Loucy (cell line): ENCODE results near the gene NAB1.

Experiments used
- H2AFZ ChIP-seq: fragments of 200-600 bp; sonication (generic); 2 replicates; pipeline ENCODE4 v1.6.0; 2016; ENCODE audit warnings: antibody characterized with exemption, mild to moderate bottlenecking, low read length, moderate library complexity
- H3F3A ChIP-seq: fragments of 200-600 bp; 2 replicates; pipeline ENCODE4 v1.6.0; 2016; ENCODE audit warnings: antibody characterized with exemption, low read depth, mild to moderate bottlenecking
- H3K27me3 ChIP-seq: fragments of 200-600 bp; sonication (generic); 2 replicates; pipeline ENCODE4 v1.6.1; 2014; ENCODE audit warnings: low read length, mild to moderate bottlenecking; ENCODE audit not compliant: insufficient read depth, poor library complexity, severe bottlenecking
- H3K36me3 ChIP-seq: fragments of 200-600 bp; sonication (generic); 2 replicates; pipeline ENCODE4 v1.6.1; 2016; ENCODE audit warnings: low read length; ENCODE audit not compliant: insufficient read depth
- H3K4me1 ChIP-seq: fragments of 200-600 bp; sonication (generic); 2 replicates; pipeline ENCODE4 v1.5.1; 2014; ENCODE audit warnings: low read length, mild to moderate bottlenecking; ENCODE audit not compliant: insufficient read depth, poor library complexity, severe bottlenecking
- H3K4me2 ChIP-seq: fragments of 200-600 bp; sonication (generic); 2 replicates; pipeline ENCODE4 v1.6.0; 2014; ENCODE audit warnings: antibody characterized with exemption, low read length, low read depth, mild to moderate bottlenecking; ENCODE audit not compliant: poor library complexity, severe bottlenecking
- H3K4me3 ChIP-seq: fragments of 200-600 bp; sonication (generic); 2 replicates; pipeline ENCODE4 v1.5.1; 2014; ENCODE audit warnings: low read length, mild to moderate bottlenecking, mixed read lengths; ENCODE audit not compliant: poor library complexity, severe bottlenecking
- H3K79me2 ChIP-seq: fragments of 200-600 bp; sonication (generic); 2 replicates; pipeline ENCODE4 v1.6.1; 2014; ENCODE audit warnings: low read length; ENCODE audit not compliant: insufficient read depth
- H3K9ac ChIP-seq: fragments of 200-600 bp; sonication (generic); 2 replicates; pipeline ENCODE4 v1.6.0; 2014; ENCODE audit warnings: mild to moderate bottlenecking, low read depth, low read length, moderate library complexity; ENCODE audit not compliant: poor library complexity, severe bottlenecking
- H3K9me2 ChIP-seq: fragments of 200-600 bp; sonication (generic); replicated peaks from 2 replicates; pipeline ENCODE4 v1.6.1; 2016; ENCODE audit warnings: low read depth, low read length, mixed read lengths
- H3K9me3 ChIP-seq: fragments of 200-600 bp; sonication (generic); 2 replicates; pipeline ENCODE4 v1.6.1; 2014; ENCODE audit warnings: mild to moderate bottlenecking, antibody characterized with exemption, low read length, low read depth; ENCODE audit not compliant: insufficient read depth
- H4K20me1 ChIP-seq: fragments of 200-600 bp; sonication (generic); 2 replicates; pipeline ENCODE4 v1.6.0; 2014; ENCODE audit warnings: antibody characterized with exemption, low read length, mild to moderate bottlenecking; ENCODE audit not compliant: insufficient read depth, poor library complexity, severe bottlenecking
- EZH2phosphoT487 ChIP-seq: fragments of 200-600 bp; IDR thresholded peaks from 2 replicates; pipeline ENCODE4 v1.6.1; 2018; ENCODE audit warnings: antibody characterized with exemption, mild to moderate bottlenecking, moderate library complexity, borderline replicate concordance
- TF ChIP-seq, protein P1 (sequence below): fragments of 200-600 bp; sonication (generic); conservative IDR thresholded peaks from 2 replicates; pipeline ENCODE4 v1.5.1; 2014; ENCODE audit warnings: mild to moderate bottlenecking, antibody characterized with exemption, low read length

The NAB1 gene

DNA sequence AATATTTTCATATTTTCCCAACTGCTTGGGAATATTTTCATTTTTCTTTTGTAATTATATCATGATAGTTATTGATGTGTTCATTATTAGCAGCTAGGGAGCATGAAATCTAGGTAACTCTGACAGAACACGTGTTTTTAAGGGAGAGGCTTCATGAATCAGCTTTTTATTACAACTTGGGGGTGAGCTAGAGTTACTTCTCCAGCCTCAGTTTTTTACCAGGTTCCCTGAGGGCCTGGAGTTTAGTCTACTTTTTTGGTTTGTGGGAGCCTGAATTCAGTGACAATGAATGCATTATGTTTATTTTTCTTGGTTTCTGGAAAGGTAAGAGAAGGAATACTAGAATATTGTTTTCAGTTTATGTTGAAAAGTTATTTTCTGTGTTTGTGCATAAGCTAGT lies 18.0 kb downstream of the NAB1 start:
- H3K79me2 ChIP-seq, result peaks cover 80% of the 10 kb centered on the region
- no peak for TF ChIP-seq EZH2phosphoT487
- TF ChIP-seq, protein P1, sequence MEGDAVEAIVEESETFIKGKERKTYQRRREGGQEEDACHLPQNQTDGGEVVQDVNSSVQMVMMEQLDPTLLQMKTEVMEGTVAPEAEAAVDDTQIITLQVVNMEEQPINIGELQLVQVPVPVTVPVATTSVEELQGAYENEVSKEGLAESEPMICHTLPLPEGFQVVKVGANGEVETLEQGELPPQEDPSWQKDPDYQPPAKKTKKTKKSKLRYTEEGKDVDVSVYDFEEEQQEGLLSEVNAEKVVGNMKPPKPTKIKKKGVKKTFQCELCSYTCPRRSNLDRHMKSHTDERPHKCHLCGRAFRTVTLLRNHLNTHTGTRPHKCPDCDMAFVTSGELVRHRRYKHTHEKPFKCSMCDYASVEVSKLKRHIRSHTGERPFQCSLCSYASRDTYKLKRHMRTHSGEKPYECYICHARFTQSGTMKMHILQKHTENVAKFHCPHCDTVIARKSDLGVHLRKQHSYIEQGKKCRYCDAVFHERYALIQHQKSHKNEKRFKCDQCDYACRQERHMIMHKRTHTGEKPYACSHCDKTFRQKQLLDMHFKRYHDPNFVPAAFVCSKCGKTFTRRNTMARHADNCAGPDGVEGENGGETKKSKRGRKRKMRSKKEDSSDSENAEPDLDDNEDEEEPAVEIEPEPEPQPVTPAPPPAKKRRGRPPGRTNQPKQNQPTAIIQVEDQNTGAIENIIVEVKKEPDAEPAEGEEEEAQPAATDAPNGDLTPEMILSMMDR, result no peak
- H3K4me1 ChIP-seq, result peaks cover 22% of the 10 kb centered on the region
- H3K27me3 ChIP-seq, result no peaks in the 10 kb centered on the region
- no peak overlapping the region for H2AFZ ChIP-seq
- H3K36me3 ChIP-seq, result peaks cover 36% of the 10 kb centered on the region
- peaks cover 3% of the 10 kb centered on the region for H4K20me1 ChIP-seq
- H3K9me3 ChIP-seq, result peaks cover 8% of the 10 kb centered on the region
- no peak overlapping the region for H3K4me3 ChIP-seq
- H3K4me2 ChIP-seq, result no peak overlapping the region
- H3F3A ChIP-seq, result no peaks in the 10 kb centered on the region
- no peaks in the 10 kb centered on the region for H3K9me2 ChIP-seq
- H3K9ac ChIP-seq, result no peak overlapping the region

DNA sequence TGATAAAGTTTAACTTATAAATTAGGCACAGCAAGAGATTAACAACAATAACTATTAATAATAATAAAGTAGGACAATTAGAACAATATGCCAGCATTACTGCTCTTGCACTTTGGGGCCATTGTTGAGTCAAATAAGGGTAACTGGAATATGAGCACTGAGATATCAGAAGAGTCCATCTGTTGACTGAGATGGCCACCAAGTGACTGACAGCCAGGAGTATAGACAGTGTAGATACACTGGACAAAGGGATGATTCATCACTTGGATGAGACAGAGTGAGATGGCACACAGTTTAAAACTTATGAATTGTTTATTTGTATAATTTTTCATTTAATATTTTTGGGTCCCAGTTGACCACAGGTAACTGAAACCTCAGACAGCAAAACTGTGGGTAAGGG lies 20.0 kb downstream of the NAB1 start:
- H4K20me1 ChIP-seq, result peaks cover 3% of the 10 kb centered on the region
- H3F3A ChIP-seq, result no peaks in the 10 kb centered on the region
- H3K79me2 ChIP-seq, result peaks cover 66% of the 10 kb centered on the region
- no peaks in the 10 kb centered on the region for H3K27me3 ChIP-seq
- H3K4me2 ChIP-seq, result no peak overlapping the region
- TF ChIP-seq, protein P1, result no peak
- no peak for TF ChIP-seq EZH2phosphoT487
- no peak overlapping the region for H2AFZ ChIP-seq
- no peak overlapping the region for H3K4me3 ChIP-seq
- no peaks in the 10 kb centered on the region for H3K9me2 ChIP-seq
- H3K36me3 ChIP-seq, result peaks cover 54% of the 10 kb centered on the region
- peaks cover 8% of the 10 kb centered on the region for H3K9me3 ChIP-seq
- H3K4me1 ChIP-seq, result peaks cover 6% of the 10 kb centered on the region
- H3K9ac ChIP-seq, result no peak overlapping the region

DNA sequence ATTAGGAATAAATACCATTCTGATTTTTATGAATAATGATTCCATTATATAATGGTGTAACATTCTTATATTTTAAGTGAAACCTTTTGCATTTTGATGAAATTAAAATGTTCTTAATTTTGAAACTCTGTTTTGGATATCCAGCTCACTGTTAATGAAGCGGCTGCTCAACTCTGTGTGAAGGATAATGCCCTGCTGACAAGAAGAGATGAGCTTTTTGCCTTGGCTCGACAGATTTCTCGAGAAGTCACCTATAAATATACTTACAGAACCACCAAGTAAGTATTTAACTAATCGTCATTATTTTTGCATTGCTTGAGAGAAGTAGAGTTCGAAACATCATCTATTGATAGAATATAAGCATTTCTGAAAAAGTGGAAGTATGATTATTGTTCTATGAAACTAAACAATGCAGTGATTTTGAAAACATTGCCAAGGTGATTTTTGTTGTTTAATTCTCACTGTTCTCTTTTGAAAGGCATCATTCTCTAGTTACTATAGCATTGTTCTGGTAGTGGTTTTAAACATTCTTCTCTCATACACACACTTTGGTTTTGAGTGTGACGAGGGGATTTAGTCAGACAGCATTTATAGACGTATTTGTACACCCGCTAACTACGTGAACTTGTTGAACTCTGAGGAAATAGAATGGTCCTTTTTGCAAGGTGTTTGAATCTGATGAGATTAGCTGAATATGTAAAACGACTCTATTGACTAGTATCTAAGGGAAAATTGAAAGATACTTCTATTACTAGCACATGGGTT lies 21.5 kb downstream of the NAB1 start:
- peaks cover 57% of the 10 kb centered on the region for H3K36me3 ChIP-seq

More for the DNA sequence above, 21.5 kb downstream of the NAB1 start:
- Histone ChIP-seq H3K79me2 (peaks cover 51% of the 10 kb centered on the region), H2AFZ (no peak overlapping the region), H3K9me2 (no peaks in the 10 kb centered on the region), H3K27me3 (no peaks in the 10 kb centered on the region), H4K20me1 (no peaks in the 10 kb centered on the region), H3K9ac (no peak overlapping the region), H3K4me3 (no peak overlapping the region), H3K4me2 (no peak overlapping the region), H3K4me1 (peaks cover 13% of the 10 kb centered on the region), H3F3A (no peaks in the 10 kb centered on the region), H3K9me3 (peaks cover 3% of the 10 kb centered on the region)
- TF ChIP-seq EZH2phosphoT487, result no peak
- TF ChIP-seq, protein P1, result no peak
